Umbilical cord (tissue), 2 donors: ENCODE data around the gene OR4A47. TPM values are rescaled to one million over a fixed set of nuclear protein-coding genes. Genes with fewer than 3 reads are reported as not detected.
"Not testable (repeated sequence)": the region's sequence is repeated elsewhere in the genome, so short reads cannot be mapped to it uniquely, and the experiment has no call there.

ENCODE experiments used
- DNase-seq: peaks from one replicate; pipeline ENCODE4 v3.0.0-alpha.2; 2015; ENCODE audit warnings: low spot score
- total RNA-seq: library from RNA; depleted of rRNA; stranded (reverse); fragments of >200 nt; gene quantifications from one replicate; pipeline ENCODE4 v1.2.3, GENCODE V29; 2014; ENCODE audit warnings: low replicate concordance; ENCODE audit not compliant: insufficient read depth

OR4A47 gene
- 9.4 TPM for total RNA-seq

- not testable (repeated sequence) for DNase-seq
Observed at GRCh38 chr11:48488493-48488892, at the start of gene OR4A47. Gene OR4A47, plus strand, starts transcription at chr11:48488793. Its CDS starts 0 bp downstream, at chr11:48488793.

GRCh38 chr11:48455909-48456308 lies 32.7 kb upstream of the OR4A47 start:
- DNase-seq = not testable (repeated sequence)

- DNase-seq = not testable (repeated sequence)
Observed at GRCh38 chr11:48473966-48474365, 14.6 kb upstream of the OR4A47 start.

- DNase-seq = not testable (repeated sequence)
Observed at GRCh38 chr11:48474703-48475102, 13.9 kb upstream of the OR4A47 start.

GRCh38 chr11:48506169-48506568 lies 17.6 kb downstream of the OR4A47 start:
- not testable (repeated sequence) for DNase-seq

- DNase-seq = no peak
Observed at GRCh38 chr11:48538991-48539390, 50.4 kb downstream of the OR4A47 start.

Other genes starting within 250 kb of the OR4A47 start
- gene OR4X2, start 243.7 kb upstream of the OR4A47 start, total RNA-seq = not detected
- 5.1 TPM for gene OR4X1, start 224.9 kb upstream of the OR4A47 start, total RNA-seq
- gene OR4S1, start 182.6 kb upstream of the OR4A47 start, total RNA-seq = not detected
- gene OR4C3, start 163.9 kb upstream of the OR4A47 start, total RNA-seq = 15.2 TPM
- 3.1 TPM for gene OR4C5, start 122.3 kb upstream of the OR4A47 start, total RNA-seq